BE2C (cell line): ENCODE measurements around the gene PRKG1.

ENCODE experiments used
- DNase-seq: peaks from one replicate; pipeline ENCODE4 v3.0.0-alpha.2; 2020
- H3K27me3 ChIP-seq: fragments of 250-450 bp; sonication (Bioruptor Pico); 2 replicates; pipeline ENCODE4 v1.5.1; 2020; ENCODE audit warnings: mild to moderate bottlenecking
- H3K36me3 ChIP-seq: fragments of 250-450 bp; sonication (Bioruptor Pico); 2 replicates; pipeline ENCODE4 v1.5.1; 2020; ENCODE audit warnings: mild to moderate bottlenecking
- H3K4me1 ChIP-seq: fragments of 250-450 bp; sonication (Bioruptor Pico); 2 replicates; pipeline ENCODE4 v1.5.1; 2020
- H3K4me3 ChIP-seq: 2 replicates; pipeline ENCODE4 v1.5.1; 2011; ENCODE audit warnings: low read depth, low read length
- H3K9me3 ChIP-seq: fragments of 250-450 bp; sonication (Bioruptor Pico); 2 replicates; pipeline ENCODE4 v1.5.1; 2020
- CTCF ChIP-seq: IDR thresholded peaks from 2 replicates; pipeline ENCODE4 v1.5.1; 2012; ENCODE audit warnings: mild to moderate bottlenecking, low read depth, low read length

PRKG1 gene

GRCh38 chr10:51924359-51924758, 850.1 kb downstream of the PRKG1 start:
- DNase-seq = no peak
- no peaks in the 10 kb centered on the region for H3K27me3 ChIP-seq
- TF ChIP-seq CTCF = no peak

GRCh38 chr10:51926337-51926736, 852.0 kb downstream of the PRKG1 start:
- no peak for DNase-seq
- Histone ChIP-seq H3K4me3 (no peak overlapping the region), H3K9me3 (no peaks in the 10 kb centered on the region), H3K36me3 (no peaks in the 10 kb centered on the region), H3K27me3 (no peaks in the 10 kb centered on the region), H3K4me1 (peaks cover 7% of the 10 kb centered on the region; the same call in 1 of the 2 replicates)
- TF ChIP-seq CTCF = no peak

More at GRCh38 chr10:51924359-51924758, 850.1 kb downstream of the PRKG1 start:
- peaks cover 7% of the 10 kb centered on the region; the same call in 1 of the 2 replicates for H3K4me1 ChIP-seq
- H3K9me3 ChIP-seq = no peaks in the 10 kb centered on the region
- no peak overlapping the region for H3K4me3 ChIP-seq
- no peaks in the 10 kb centered on the region for H3K36me3 ChIP-seq

- Histone ChIP-seq H3K9me3 (no peaks in the 10 kb centered on the region), H3K4me1 (peaks cover 7% of the 10 kb centered on the region; the same call in 1 of the 2 replicates), H3K4me3 (no peak overlapping the region), H3K36me3 (no peaks in the 10 kb centered on the region), H3K27me3 (no peaks in the 10 kb centered on the region)
- TF ChIP-seq CTCF = no peak
- DNase-seq = no peak
These were observed 853.9 kb downstream of the PRKG1 start for GRCh38 chr10:51928162-51928561.

GRCh38 chr10:51932530-51932929, 858.2 kb downstream of the PRKG1 start:
- no peak overlapping the region for H3K4me3 ChIP-seq
- H3K9me3 ChIP-seq = no peaks in the 10 kb centered on the region
- H3K4me1 ChIP-seq = peaks cover 4% of the 10 kb centered on the region; the same call in 1 of the 2 replicates
- TF ChIP-seq CTCF = no peak
- H3K27me3 ChIP-seq = no peaks in the 10 kb centered on the region
- H3K36me3 ChIP-seq = no peaks in the 10 kb centered on the region
- no peak for DNase-seq

GRCh38 chr10:51934373-51934772, 860.1 kb downstream of the PRKG1 start:
- no peak overlapping the region for H3K4me3 ChIP-seq
- no peaks in the 10 kb centered on the region for H3K4me1 ChIP-seq
- TF ChIP-seq CTCF = no peak
- DNase-seq = no peak
- H3K36me3 ChIP-seq = no peaks in the 10 kb centered on the region
- H3K27me3 ChIP-seq = no peaks in the 10 kb centered on the region
- no peaks in the 10 kb centered on the region for H3K9me3 ChIP-seq

- H3K4me3 ChIP-seq = no peak overlapping the region
- no peaks in the 10 kb centered on the region for H3K4me1 ChIP-seq
- H3K9me3 ChIP-seq = no peaks in the 10 kb centered on the region
- no peaks in the 10 kb centered on the region for H3K27me3 ChIP-seq
- no peaks in the 10 kb centered on the region for H3K36me3 ChIP-seq
- no peak for DNase-seq
- no peak for TF ChIP-seq CTCF
These were observed 861.1 kb downstream of the PRKG1 start for GRCh38 chr10:51935341-51935740.
